DOHH2 (cell line): ENCODE measurements around the gene PEX5L.
"Not testable (repeated sequence)": the region's sequence is repeated elsewhere in the genome, so short reads cannot be mapped to it uniquely, and the experiment has no call there.

ENCODE experiments used
- H3F3A ChIP-seq: fragments of 200-600 bp; sonication (generic), shearing (Covaris generic); 2 replicates; pipeline ENCODE4 v1.6.0; 2016; ENCODE audit warnings: antibody characterized with exemption, mild to moderate bottlenecking; ENCODE audit not compliant: control insufficient read depth, insufficient read depth
- H3K27ac ChIP-seq: fragments of 200-600 bp; sonication (generic); 2 replicates; pipeline ENCODE4 v1.5.1; 2014; ENCODE audit warnings: low read depth, mild to moderate bottlenecking, low read length, moderate library complexity
- H3K27me3 ChIP-seq: fragments of 200-600 bp; sonication (generic); 2 replicates; pipeline ENCODE4 v1.6.1; 2014; ENCODE audit warnings: mild to moderate bottlenecking, low read length, mixed read lengths; ENCODE audit not compliant: control insufficient read depth
- H3K36me3 ChIP-seq: fragments of 200-600 bp; sonication (generic); 2 replicates; pipeline ENCODE4 v1.6.1; 2014; ENCODE audit warnings: mild to moderate bottlenecking, low read length, moderate library complexity, mixed read lengths; ENCODE audit not compliant: control insufficient read depth
- H3K4me1 ChIP-seq: fragments of 200-600 bp; sonication (generic); 2 replicates; pipeline ENCODE4 v1.6.1; 2014; ENCODE audit warnings: mild to moderate bottlenecking, low read length, mixed read lengths; ENCODE audit not compliant: control insufficient read depth
- H3K4me2 ChIP-seq: fragments of 200-600 bp; sonication (generic); 2 replicates; pipeline ENCODE4 v1.6.0; 2014; ENCODE audit warnings: mild to moderate bottlenecking, low read length, moderate library complexity
- H3K4me3 ChIP-seq: fragments of 200-600 bp; sonication (generic); 2 replicates; pipeline ENCODE4 v1.5.1; 2014; ENCODE audit warnings: mild to moderate bottlenecking, low read length, mixed read lengths
- H3K79me2 ChIP-seq: fragments of 200-600 bp; sonication (generic); 2 replicates; pipeline ENCODE4 v1.6.1; 2014; ENCODE audit warnings: mild to moderate bottlenecking, low read length, mixed read lengths; ENCODE audit not compliant: control insufficient read depth
- H3K9me2 ChIP-seq: fragments of 200-600 bp; sonication (generic); replicated peaks from 2 replicates; pipeline ENCODE4 v1.6.1; 2014; ENCODE audit warnings: mild to moderate bottlenecking, low read length, mixed read lengths; ENCODE audit not compliant: control insufficient read depth
- H3K9me3 ChIP-seq: fragments of 200-600 bp; sonication (generic); 2 replicates; pipeline ENCODE4 v1.6.1; 2014; ENCODE audit warnings: antibody characterized with exemption, low read length, mixed read lengths; ENCODE audit not compliant: control insufficient read depth, insufficient read depth
- H4K20me1 ChIP-seq: fragments of 200-600 bp; sonication (generic); 2 replicates; pipeline ENCODE4 v1.6.0; 2014; ENCODE audit warnings: low read depth, mild to moderate bottlenecking, antibody characterized with exemption, low read length, moderate library complexity; ENCODE audit not compliant: control insufficient read depth, insufficient read depth
- CTCF ChIP-seq: fragments of 200-600 bp; sonication (generic); IDR thresholded peaks from one replicate; pipeline ENCODE4 v1.5.1; 2014; ENCODE audit warnings: antibody characterized with exemption, mild to moderate bottlenecking, low read depth, low read length; ENCODE audit not compliant: poor library complexity, severe bottlenecking
- EZH2phosphoT487 ChIP-seq: fragments of 200-600 bp; sonication (generic); IDR thresholded peaks from 2 replicates; pipeline ENCODE4 v1.6.1; 2017; ENCODE audit warnings: borderline replicate concordance, mild to moderate bottlenecking, antibody characterized with exemption, low read length, moderate library complexity, mixed read lengths

Gene PEX5L

DNA sequence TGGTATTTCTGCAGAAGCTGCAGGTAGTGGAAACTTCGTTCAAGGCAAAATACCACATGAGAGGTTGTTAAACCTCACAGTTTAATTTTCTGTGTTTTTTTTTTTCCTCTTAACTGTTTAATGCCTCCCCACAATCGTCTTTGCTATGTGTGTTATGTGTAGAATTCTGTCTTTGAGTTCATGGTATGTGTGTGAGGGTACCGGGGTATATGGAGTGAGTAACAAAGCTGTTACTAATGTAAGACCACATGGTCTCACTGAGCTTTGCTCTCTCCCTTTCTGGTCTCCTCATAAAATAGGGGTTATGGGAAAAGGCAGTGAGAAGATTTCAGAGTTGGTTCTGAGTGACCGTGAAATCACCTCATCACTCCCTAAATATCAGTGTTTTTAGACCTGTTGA lies 240.3 kb downstream of the PEX5L start:
- Histone ChIP-seq H3K4me2 (no peak overlapping the region), H3K79me2 (no peaks in the 10 kb centered on the region), H3K27me3 (no peaks in the 10 kb centered on the region), H3K4me3 (no peak overlapping the region), H4K20me1 (no peaks in the 10 kb centered on the region), H3K4me1 (no peaks in the 10 kb centered on the region), H3K27ac (no peak overlapping the region), H3F3A (no peaks in the 10 kb centered on the region), H3K9me3 (no peaks in the 10 kb centered on the region), H3K9me2 (no peaks in the 10 kb centered on the region), H3K36me3 (no peaks in the 10 kb centered on the region)
- no peak for TF ChIP-seq EZH2phosphoT487
- TF ChIP-seq CTCF = no peak

GRCh38 chr3:179794355-179794754 lies 242.4 kb downstream of the PEX5L start:
- Histone ChIP-seq H3K4me2 (no peak overlapping the region), H3K36me3 (no peaks in the 10 kb centered on the region), H3K9me3 (no peaks in the 10 kb centered on the region), H3K27ac (no peak overlapping the region), H3K4me3 (no peak overlapping the region), H3K9me2 (no peaks in the 10 kb centered on the region), H4K20me1 (no peaks in the 10 kb centered on the region), H3K27me3 (no peaks in the 10 kb centered on the region), H3K79me2 (no peaks in the 10 kb centered on the region), H3F3A (no peaks in the 10 kb centered on the region), H3K4me1 (no peaks in the 10 kb centered on the region)
- TF ChIP-seq EZH2phosphoT487 = no peak
- TF ChIP-seq CTCF = no peak

DNA sequence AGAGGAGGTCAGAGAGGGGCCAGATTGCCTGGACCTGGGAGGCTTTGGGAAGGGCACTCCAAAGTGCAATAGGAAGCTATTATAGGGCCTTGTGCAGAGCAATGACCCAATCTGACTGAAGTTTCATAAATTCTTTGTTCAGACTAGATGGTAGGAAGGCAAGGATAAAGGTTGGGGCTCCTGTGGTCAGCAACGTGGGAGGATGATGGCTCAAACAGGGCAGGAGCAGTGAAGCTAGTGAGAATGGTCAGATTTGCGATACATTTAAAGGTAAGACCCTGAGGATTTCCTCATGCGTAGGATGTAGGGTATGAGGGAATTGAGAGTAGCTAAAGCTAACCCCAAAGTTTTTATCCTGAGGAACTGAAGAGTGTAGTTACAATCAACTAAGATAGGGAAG lies 244.9 kb downstream of the PEX5L start:
- Histone ChIP-seq H3K9me2 (no peaks in the 10 kb centered on the region), H3K4me3 (no peak overlapping the region), H3K4me2 (no peak overlapping the region), H3F3A (no peaks in the 10 kb centered on the region), H3K27ac (no peak overlapping the region), H3K36me3 (no peaks in the 10 kb centered on the region), H4K20me1 (no peaks in the 10 kb centered on the region), H3K79me2 (no peaks in the 10 kb centered on the region), H3K9me3 (no peaks in the 10 kb centered on the region), H3K27me3 (no peaks in the 10 kb centered on the region), H3K4me1 (no peaks in the 10 kb centered on the region)
- no peak for TF ChIP-seq EZH2phosphoT487
- TF ChIP-seq CTCF = no peak

GRCh38 chr3:179788996-179789395 lies 247.7 kb downstream of the PEX5L start:
- TF ChIP-seq CTCF = no peak
- TF ChIP-seq EZH2phosphoT487 = no peak
- H4K20me1 ChIP-seq = no peaks in the 10 kb centered on the region
- no peaks in the 10 kb centered on the region for H3K9me3 ChIP-seq
- H3K36me3 ChIP-seq = peaks cover 14% of the 10 kb centered on the region
- no peaks in the 10 kb centered on the region for H3F3A ChIP-seq
- no peaks in the 10 kb centered on the region for H3K9me2 ChIP-seq
- H3K27ac ChIP-seq = no peak overlapping the region
- H3K4me2 ChIP-seq = no peak overlapping the region
- H3K27me3 ChIP-seq = no peaks in the 10 kb centered on the region
- no peak overlapping the region for H3K4me3 ChIP-seq
- H3K79me2 ChIP-seq = no peaks in the 10 kb centered on the region
- no peaks in the 10 kb centered on the region for H3K4me1 ChIP-seq

- H3K36me3 ChIP-seq = peaks cover 44% of the 10 kb centered on the region
- H3K9me2 ChIP-seq, H3F3A ChIP-seq, H3K27ac ChIP-seq, H3K9me3 ChIP-seq, H4K20me1 ChIP-seq, H3K4me2 ChIP-seq, H3K4me1 ChIP-seq, H3K4me3 ChIP-seq, H3K79me2 ChIP-seq, H3K27me3 ChIP-seq: not testable (repeated sequence)
Observed at GRCh38 chr3:179782841-179783240, 253.9 kb downstream of the PEX5L start.
